ENCODE results near the gene ZSCAN10. TPM values are rescaled to one million over a fixed set of nuclear protein-coding genes. Genes with fewer than 3 reads are reported as not detected.
A peak's percentile ranks its signal among the peaks of the same experiment; 100 is the strongest.

ZSCAN10 gene
- total RNA-seq, 1 experiment from 2014 or later: 207 TPM

DNA sequence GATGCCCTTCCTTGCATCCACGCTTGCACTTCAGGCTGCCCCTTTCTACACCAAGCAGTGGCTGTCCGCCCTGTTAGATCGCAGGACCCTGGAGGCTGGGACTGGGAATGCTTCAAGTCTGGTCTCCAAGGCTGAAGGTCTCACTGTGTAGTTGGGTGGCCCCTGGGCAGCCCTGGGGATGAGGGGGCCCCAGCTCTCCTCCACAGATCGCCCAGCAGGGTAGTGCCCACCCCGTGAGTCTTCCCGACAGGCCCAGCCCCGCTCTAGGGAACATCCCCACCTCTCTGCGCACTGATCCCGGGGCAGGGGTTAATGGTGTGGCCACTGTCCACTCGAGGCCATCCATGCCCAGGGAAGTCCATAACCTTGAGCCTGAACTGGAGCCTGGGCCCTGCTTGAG, 46.1 kb upstream of the ZSCAN10 start:
- Mint-ChIP-seq H3K9me3 (no peaks in the 10 kb centered on the region), H3K27me3 (ENCODE audit: low read depth) (peaks cover 33% of the 10 kb centered on the region), H3K27ac (peak overlapping the region in 2 of 3 experiments; percentile 47 to 88; a peak in 2 of 7 replicates), H3K4me1 (peaks cover 5 to 8% of the 10 kb centered on the region in 2 experiments; a peak in 3 of 4 replicates), H3K36me3 (ENCODE audit: insufficient read depth in 1 of 3, low read depth in 3 of 3) (peaks cover 5 to 16% (median 12%) of the 10 kb centered on the region in 3 experiments; a peak in 4 of 7 replicates), H3K4me3 (no peak overlapping the region; a peak in 1 of 5 replicates)
- TF ChIP-seq, protein P1, sequence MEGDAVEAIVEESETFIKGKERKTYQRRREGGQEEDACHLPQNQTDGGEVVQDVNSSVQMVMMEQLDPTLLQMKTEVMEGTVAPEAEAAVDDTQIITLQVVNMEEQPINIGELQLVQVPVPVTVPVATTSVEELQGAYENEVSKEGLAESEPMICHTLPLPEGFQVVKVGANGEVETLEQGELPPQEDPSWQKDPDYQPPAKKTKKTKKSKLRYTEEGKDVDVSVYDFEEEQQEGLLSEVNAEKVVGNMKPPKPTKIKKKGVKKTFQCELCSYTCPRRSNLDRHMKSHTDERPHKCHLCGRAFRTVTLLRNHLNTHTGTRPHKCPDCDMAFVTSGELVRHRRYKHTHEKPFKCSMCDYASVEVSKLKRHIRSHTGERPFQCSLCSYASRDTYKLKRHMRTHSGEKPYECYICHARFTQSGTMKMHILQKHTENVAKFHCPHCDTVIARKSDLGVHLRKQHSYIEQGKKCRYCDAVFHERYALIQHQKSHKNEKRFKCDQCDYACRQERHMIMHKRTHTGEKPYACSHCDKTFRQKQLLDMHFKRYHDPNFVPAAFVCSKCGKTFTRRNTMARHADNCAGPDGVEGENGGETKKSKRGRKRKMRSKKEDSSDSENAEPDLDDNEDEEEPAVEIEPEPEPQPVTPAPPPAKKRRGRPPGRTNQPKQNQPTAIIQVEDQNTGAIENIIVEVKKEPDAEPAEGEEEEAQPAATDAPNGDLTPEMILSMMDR (conservative IDR thresholded peaks at IDR 0.05): no peak
- no peak overlapping the region for H2BK15ac ChIP-seq (ENCODE audit: low read depth, low read length)
- no peaks in the 10 kb centered on the region for H3K9me3 ChIP-seq (ENCODE audit: control insufficient read depth, low read depth, low read length)
- no peaks in the 10 kb centered on the region for H3K4me1 ChIP-seq (ENCODE audit: insufficient read depth, low read length)
- no peak overlapping the region for H3K56ac ChIP-seq (ENCODE audit: insufficient read length, low read depth, low read length)
- no peak overlapping the region for H3K9ac ChIP-seq (ENCODE audit: extremely low read depth, insufficient read length, low read length)
- DNase-seq: no peak
- no peak overlapping the region for H3K27ac ChIP-seq (ENCODE audit: insufficient read length, low read depth, low read length)
- H3K18ac ChIP-seq (ENCODE audit: insufficient read length, low read depth, low read length): no peak overlapping the region
- H2BK5ac ChIP-seq (ENCODE audit: insufficient read length, low read length): no peak overlapping the region
- no peaks in the 10 kb centered on the region for H4K20me1 ChIP-seq (ENCODE audit: control insufficient read depth, insufficient read depth, insufficient read length)
- H3K4me2 ChIP-seq (ENCODE audit: insufficient read depth, insufficient read length, low read length): no peak overlapping the region
- H3K23ac ChIP-seq (ENCODE audit: insufficient read length, low read depth, low read length): no peak overlapping the region
- H3K27me3 ChIP-seq (ENCODE audit: insufficient read depth, low read length): no peaks in the 10 kb centered on the region
- no peak overlapping the region for H2AFZ ChIP-seq (ENCODE audit: low read length)
- no peak overlapping the region for H2AK5ac ChIP-seq (ENCODE audit: insufficient read length, low read length)
- H2BK120ac ChIP-seq (ENCODE audit: low read depth, low read length, poor library complexity, severe bottlenecking): no peak overlapping the region
- no peak overlapping the region for H3T11ph ChIP-seq (ENCODE audit: low read length)
- H2BK12ac ChIP-seq (ENCODE audit: insufficient read length, low read depth, low read length): no peak overlapping the region
- no peak overlapping the region for H4K8ac ChIP-seq (replicated peaks; ENCODE audit: insufficient read length, low read depth, low read length)
- H3K14ac ChIP-seq (ENCODE audit: insufficient read depth, low read length): peak overlapping the region; percentile 27; the same call in 1 of the 2 replicates
- no peaks in the 10 kb centered on the region for H3K79me2 ChIP-seq (ENCODE audit: insufficient read depth, low read length)
- no CpG with 5 or more reads among the region's 10 CpGs for WGBS (ENCODE audit: extremely low coverage, insufficient read length, low lambda C conversion rate)
- H3K79me1 ChIP-seq (ENCODE audit: insufficient read depth, low read depth, low read length, poor library complexity, severe bottlenecking): no peaks in the 10 kb centered on the region
- H3K23me2 ChIP-seq (ENCODE audit: insufficient read length, low read depth, low read length, poor library complexity, severe bottlenecking): peaks cover 5% of the 10 kb centered on the region
- H3K4ac ChIP-seq (ENCODE audit: low read depth, low read length): no peak overlapping the region
- H4K5ac ChIP-seq (ENCODE audit: insufficient read length, low read depth, low read length): no peak overlapping the region
- no peak overlapping the region for H4K91ac ChIP-seq (ENCODE audit: insufficient read length, low read depth, low read length)
- no peak overlapping the region for H2BK20ac ChIP-seq (ENCODE audit: low read depth, low read length, poor library complexity, severe bottlenecking)

Data from H9 (cell line).